GM19193 (cell line): ENCODE results near the gene FRYL.

Experiments used
- POLR2A ChIP-seq: IDR thresholded peaks from 4 replicates; pipeline ENCODE4 v1.6.1; 2011; ENCODE audit not compliant: insufficient read depth, insufficient read length; ENCODE audit errors: extremely low read depth

The FRYL gene

DNA sequence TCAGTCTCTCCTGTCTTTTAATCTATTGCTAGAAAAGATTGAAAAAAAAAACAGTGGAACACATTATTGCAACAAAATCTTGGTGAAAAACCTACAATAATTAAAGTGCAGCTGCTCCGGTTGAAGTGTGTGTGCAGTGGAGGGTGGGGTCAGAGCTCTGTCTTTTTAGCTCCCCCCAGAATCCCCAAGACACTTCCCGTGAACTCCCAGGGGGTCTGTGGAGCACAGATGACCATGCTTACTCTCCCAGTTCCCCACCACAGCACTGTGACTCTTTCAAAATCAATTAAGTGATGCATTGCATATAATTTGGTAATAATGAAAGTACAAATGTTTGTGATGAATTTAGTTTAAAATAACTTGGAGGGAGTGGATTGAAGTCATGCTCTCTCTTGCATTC lies 312.6 kb downstream of the FRYL start:
- TF ChIP-seq POLR2A, result no peak

- no peak for TF ChIP-seq POLR2A
Measured at GRCh38 chr4:48462363-48462762, 317.7 kb downstream of the FRYL start.

DNA sequence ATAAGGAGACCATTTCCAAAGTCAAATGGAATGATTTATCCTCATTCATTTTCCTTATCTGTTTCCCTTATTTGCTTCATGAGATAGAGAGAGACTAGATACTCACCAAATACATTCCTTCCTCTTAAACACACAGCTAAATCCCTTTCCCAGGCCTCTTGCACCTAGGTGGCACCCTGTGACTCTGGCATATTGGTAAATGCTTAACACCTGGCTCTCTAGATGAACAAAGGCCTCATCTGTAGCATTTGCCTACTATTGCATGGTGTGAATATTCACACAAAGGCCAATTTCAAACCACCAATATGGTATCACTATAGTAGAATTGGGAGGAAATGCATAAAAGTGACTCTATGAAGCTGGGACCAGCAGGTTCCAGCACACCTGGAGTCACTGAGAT lies 319.1 kb downstream of the FRYL start:
- TF ChIP-seq POLR2A, result no peak

DNA sequence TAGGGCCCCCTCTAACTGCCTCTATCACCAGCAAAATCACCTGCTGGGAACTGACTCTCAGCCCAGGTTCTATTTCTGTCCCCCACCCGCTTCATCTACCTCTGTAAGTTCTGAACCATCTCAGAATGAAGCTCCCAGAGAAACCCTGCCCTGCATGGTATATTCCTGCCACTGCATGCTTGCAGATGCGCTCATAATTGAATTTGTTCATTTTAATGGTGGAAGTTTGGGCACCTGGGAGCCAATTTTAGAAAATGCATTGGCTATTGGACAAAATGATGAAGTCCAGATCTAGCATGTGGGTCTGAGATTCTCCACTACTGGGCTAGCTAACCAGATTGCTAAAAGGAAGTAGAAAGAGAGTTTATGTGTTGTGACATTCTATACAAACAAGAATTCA lies 325.5 kb downstream of the FRYL start:
- no peak for TF ChIP-seq POLR2A

DNA sequence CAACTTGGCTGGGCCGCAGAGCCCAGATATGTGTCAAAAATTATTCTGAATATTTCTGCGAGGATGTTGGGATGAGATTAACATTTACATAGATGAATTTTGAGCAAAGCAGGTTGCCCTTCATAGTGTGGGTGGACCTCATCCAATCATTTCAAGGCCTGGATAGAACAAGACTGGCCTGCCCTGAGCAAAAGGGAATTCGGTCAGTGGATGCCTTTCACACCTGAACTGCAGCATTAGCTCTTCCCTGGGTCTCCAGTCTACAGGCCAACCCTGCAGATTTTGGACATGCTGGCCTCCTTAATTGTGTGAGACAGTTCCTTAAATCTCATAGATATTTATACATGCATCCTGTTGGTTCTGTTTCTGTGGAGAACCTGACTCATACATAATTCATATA lies 329.3 kb downstream of the FRYL start:
- no peak for TF ChIP-seq POLR2A

DNA sequence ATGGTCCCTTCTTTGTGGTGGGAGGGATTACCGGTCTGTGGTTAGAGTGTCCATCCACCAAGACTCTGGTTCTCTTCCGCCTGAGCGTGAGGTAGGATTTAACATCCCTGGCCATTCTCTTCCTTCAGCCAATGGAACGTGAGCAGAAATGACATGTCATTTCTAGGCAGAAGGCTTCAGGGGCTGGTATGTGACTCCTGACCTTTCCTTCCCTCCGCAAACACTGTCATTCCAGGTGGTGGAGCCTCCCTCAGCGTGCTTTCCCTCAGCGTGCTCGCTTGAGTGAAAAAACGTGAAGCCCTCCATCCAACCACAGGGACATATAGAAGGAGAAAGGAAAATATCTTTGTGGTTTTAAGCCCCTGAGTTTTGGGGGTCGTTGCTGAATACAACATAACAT lies 330.9 kb downstream of the FRYL start:
- no peak for TF ChIP-seq POLR2A
